ENCODE measurements around the gene ASGR2. TPM values are rescaled to one million over a fixed set of nuclear protein-coding genes. Genes with fewer than 3 reads are reported as not detected.

ASGR2 gene
- total RNA-seq, 4 donors from 2014 or later, result 0.32 TPM; not detected in 3

DNA sequence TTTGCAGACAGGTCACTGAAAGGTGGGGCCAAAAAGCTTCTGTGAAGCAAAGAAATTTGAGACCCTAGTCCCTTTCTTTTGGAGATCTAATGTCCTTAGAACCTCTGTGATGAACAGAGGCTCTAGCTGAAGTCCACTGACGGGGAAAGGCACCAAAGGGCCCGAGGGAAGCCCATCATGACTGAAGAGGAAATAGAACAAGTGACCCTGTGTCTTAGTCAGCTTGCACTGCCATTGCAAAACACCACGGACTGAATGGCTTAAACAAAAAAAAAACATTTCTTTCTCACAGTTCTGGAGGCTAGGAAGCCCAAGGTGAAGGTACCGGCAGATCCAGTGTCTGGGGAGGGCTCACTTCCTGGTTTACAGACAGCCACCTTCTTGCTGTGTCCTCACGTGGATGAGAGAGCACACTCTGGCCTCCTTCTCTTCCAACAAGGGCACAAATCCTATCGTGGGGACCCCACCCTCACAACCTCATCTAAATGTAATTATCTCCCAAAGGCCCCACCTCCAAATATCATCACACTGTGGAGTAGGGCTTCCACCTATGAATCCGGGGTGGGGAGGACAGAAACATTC is 24.3 kb upstream of the ASGR2 start:
- TF ChIP-seq EP300 (IDR thresholded peaks at IDR 0.05; ENCODE audit: low read depth), result no peak
- TF ChIP-seq POLR2A (IDR thresholded peaks at IDR 0.05), result no peak
- TF ChIP-seq CTCF (IDR thresholded peaks at IDR 0.05), result no peak
- no peak for TF ChIP-seq POLR2AphosphoS5 (IDR thresholded peaks at IDR 0.05)
- intact Hi-C loops (cut with DNase I; ENCODE audit: low total_unique reads), result no loop called here
- no peak overlapping the region for H3K4me3 ChIP-seq
- no peaks in the 10 kb centered on the region for H3K36me3 ChIP-seq
- DNase-seq, result no peak
- peaks cover 15% of the 10 kb centered on the region for H3K27me3 ChIP-seq
- in situ Hi-C loops (cut with MboI; ENCODE audit: low pct_ligation_motif_present in 1 of 4, low pct_unique_long_range_greater_than_20kb in 1 of 4, low sequenced_read_pairs in 3 of 4), result loop anchor here (5.0 to 25.0 kb wide), 3 partner anchors 87 to 227 kb away; no protein-coding TSS in a partner anchor
- H3K27ac ChIP-seq, result peak overlapping the region in 2 of 4 donors; percentile 39 to 50
- WGBS, 2 donors (ENCODE audit: low coverage in 1 of 2), result 60 to 61% methylated on average over 1 to 7 of the region's 7 CpGs
- H3K9me3 ChIP-seq, result no peaks in the 10 kb centered on the region
- H3K4me1 ChIP-seq, result peaks cover 0 to 23% (median 13%) of the 10 kb centered on the region in 4 donors

GRCh38 chr17:7137171-7137943 is 22.7 kb upstream of the ASGR2 start:
- H3K27me3 ChIP-seq, result peaks cover 15% of the 10 kb centered on the region
- WGBS, 2 donors (ENCODE audit: low coverage in 1 of 2), result 7 to 30% methylated on average over 2 to 13 of the region's 13 CpGs
- H3K27ac ChIP-seq, result no peak overlapping the region
- H3K36me3 ChIP-seq, result no peaks in the 10 kb centered on the region
- TF ChIP-seq CTCF (IDR thresholded peaks at IDR 0.05), result no peak
- no peak for TF ChIP-seq POLR2AphosphoS5 (IDR thresholded peaks at IDR 0.05)
- no peak for TF ChIP-seq POLR2A (IDR thresholded peaks at IDR 0.05)
- no peak for TF ChIP-seq EP300 (IDR thresholded peaks at IDR 0.05; ENCODE audit: low read depth)
- in situ Hi-C loops (cut with MboI; ENCODE audit: low pct_ligation_motif_present in 1 of 4, low pct_unique_long_range_greater_than_20kb in 1 of 4, low sequenced_read_pairs in 3 of 4), result loop anchor here (5.0 to 25.0 kb wide), 3 partner anchors 85 to 225 kb away; no protein-coding TSS in a partner anchor
- intact Hi-C loops (cut with DNase I; ENCODE audit: low total_unique reads), result no loop called here
- H3K9me3 ChIP-seq, result no peaks in the 10 kb centered on the region
- DNase-seq, result peak; percentile 30
- H3K4me1 ChIP-seq, result peaks cover 0 to 21% (median 13%) of the 10 kb centered on the region in 4 donors
- H3K4me3 ChIP-seq, result no peak overlapping the region

DNA sequence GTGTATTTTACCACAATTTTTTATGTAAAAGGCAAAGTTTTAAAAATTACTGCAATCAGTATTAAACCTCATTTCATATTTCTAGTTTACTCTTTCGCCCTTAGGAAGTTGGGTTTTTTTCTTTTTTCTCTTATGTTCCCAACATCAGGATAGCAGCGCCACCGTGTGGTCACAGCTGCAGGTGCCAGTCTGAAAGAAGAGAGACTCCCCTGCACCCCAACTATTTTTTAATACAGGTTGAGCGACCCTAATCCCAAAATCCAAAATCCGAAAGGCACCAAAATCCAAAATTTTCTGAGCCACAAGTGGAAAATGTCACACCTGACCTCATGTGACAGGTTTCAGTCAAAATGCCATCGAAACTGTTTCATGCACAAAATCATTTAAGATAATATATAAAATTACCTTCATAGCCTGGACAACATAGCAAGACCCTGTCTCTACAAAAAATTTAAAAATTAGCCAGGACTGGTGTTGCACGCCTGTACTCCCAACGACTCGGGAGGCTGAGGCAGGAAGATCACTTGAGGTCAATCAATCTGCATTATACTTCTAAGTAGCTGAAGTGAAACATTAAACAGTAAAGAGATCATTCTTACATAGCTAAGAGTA is 21.8 kb upstream of the ASGR2 start:
- intact Hi-C loops (cut with DNase I; ENCODE audit: low total_unique reads) (no loop called here), in situ Hi-C loops (cut with MboI; ENCODE audit: low pct_ligation_motif_present in 1 of 4, low pct_unique_long_range_greater_than_20kb in 1 of 4, low sequenced_read_pairs in 3 of 4) (loop anchor here (5.0 to 25.0 kb wide), 3 partner anchors 84 to 224 kb away; no protein-coding TSS in a partner anchor)
- Histone ChIP-seq H3K27ac (no peak overlapping the region), H3K36me3 (no peaks in the 10 kb centered on the region), H3K4me3 (peak overlapping the region in 1 of 4 donors; percentile 18), H3K4me1 (peaks cover 0 to 20% (median 8%) of the 10 kb centered on the region in 4 donors), H3K27me3 (peaks cover 19% of the 10 kb centered on the region), H3K9me3 (no peaks in the 10 kb centered on the region)
- TF ChIP-seq POLR2AphosphoS5 (IDR thresholded peaks at IDR 0.05) (no peak), CTCF (IDR thresholded peaks at IDR 0.05) (peak; percentile 89 to 93 (median 91)), POLR2A (IDR thresholded peaks at IDR 0.05) (no peak), EP300 (IDR thresholded peaks at IDR 0.05; ENCODE audit: low read depth) (no peak)
- WGBS, 2 donors (ENCODE audit: low coverage in 1 of 2), result 20 to 24% methylated on average over 5 to 9 of the region's 9 CpGs
- DNase-seq, result peak; percentile 78

GRCh38 chr17:7133916-7134315 is 19.3 kb upstream of the ASGR2 start:
- intact Hi-C loops (cut with DNase I; ENCODE audit: low total_unique reads), result no loop called here
- TF ChIP-seq POLR2A (IDR thresholded peaks at IDR 0.05) (no peak), POLR2AphosphoS5 (IDR thresholded peaks at IDR 0.05) (no peak), EP300 (IDR thresholded peaks at IDR 0.05; ENCODE audit: low read depth) (no peak), CTCF (IDR thresholded peaks at IDR 0.05) (no peak)
- in situ Hi-C loops (cut with MboI; ENCODE audit: low pct_ligation_motif_present in 1 of 4, low pct_unique_long_range_greater_than_20kb in 1 of 4, low sequenced_read_pairs in 3 of 4), result loop anchor here in 2 of 4 donors (25.0 kb wide), 1 partner anchor 222 kb away; no protein-coding TSS in a partner anchor
- no peaks in the 10 kb centered on the region for H3K36me3 ChIP-seq
- H3K9me3 ChIP-seq, result no peaks in the 10 kb centered on the region
- H3K27me3 ChIP-seq, result peaks cover 30% of the 10 kb centered on the region
- 76 to 100% methylated on average over 10 to 20 of the region's 20 CpGs for WGBS, 2 donors (ENCODE audit: low coverage in 1 of 2)
- H3K27ac ChIP-seq, result peak overlapping the region in 1 of 4 donors; percentile 12
- peaks cover 0 to 7% (median 2%) of the 10 kb centered on the region in 4 donors for H3K4me1 ChIP-seq
- no peak for DNase-seq
- no peak overlapping the region for H3K4me3 ChIP-seq

Measured in transverse colon (tissue), 4 donors.